Stimulated activated CD4-positive, alpha-beta T cell treated with anti-CD3 and anti-CD28 coated beads, Interleukin-15, amount 100 ng/mL, for 1 hour (primary cell): Measurements from ENCODE around the gene MAOB.

Source experiments
- DNase-seq, 2 donors: peaks; one replicate each; pipeline ENCODE4 v3.0.0-alpha.2; 2020; ENCODE audit warnings: low read depth in 1 of 2, low spot score in 1 of 2

The MAOB gene

DNA sequence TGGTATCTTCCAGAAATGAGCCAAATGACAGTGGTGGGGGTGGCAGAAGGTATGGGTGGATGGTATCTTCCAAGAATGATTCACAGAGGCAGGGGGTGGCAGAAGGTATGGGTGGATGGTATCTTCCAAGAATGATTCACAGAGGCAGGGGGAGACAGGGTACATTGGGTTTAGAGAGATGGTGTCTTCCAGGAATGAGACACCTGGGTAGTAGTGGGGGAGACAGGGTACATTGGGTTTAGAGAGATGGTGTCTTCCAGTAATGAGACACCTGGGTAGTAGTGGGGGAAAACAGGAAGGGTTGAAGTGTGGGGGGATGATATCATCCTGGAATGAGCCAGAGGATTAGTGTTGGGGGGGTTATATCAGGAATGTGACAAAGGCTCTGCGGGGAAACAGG lies 164.2 kb downstream of the MAOB start:
- no peak for DNase-seq

DNA sequence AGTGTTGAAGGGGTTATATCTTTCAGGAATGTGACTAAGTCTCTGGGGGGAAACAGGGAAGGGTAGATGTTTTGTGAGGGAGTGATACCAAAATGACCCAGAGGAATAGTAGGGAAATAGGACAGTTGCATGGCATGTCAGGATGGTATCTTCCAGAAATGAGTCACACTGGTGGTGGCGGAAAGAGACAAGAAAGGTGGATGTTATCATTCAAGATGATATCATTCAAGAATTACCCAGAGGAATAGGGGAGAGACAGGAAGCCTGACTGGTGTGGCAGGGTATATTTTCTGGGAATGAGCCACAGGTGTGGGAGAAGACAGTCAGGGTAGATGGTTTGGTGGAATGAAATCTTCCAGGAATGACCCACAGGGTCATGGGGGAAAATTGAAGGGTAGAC lies 165.1 kb downstream of the MAOB start:
- DNase-seq = no peak

DNA sequence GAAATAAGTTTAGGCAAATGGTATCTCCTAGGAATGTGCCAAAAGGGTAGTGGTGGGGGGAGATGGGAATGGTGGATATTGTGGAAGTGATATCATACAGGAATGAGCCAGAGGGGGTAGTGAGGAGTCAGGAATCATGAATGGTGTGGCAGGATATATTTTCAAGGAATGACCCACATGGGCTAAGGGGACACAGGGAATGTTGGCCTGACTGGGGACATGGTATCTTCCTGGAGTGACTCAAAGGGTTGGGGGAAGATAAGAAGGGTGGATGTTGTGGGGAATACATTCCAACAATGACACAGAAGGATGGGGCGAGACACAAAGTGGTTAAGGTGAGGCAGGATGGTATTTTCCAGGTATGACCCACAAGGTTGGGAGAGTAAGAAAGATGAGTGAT lies 165.6 kb downstream of the MAOB start:
- DNase-seq = no peak
